HG03025 (cell line): Measurements from ENCODE around the gene TMEM42.

Experiments used
- ATAC-seq: cut with Tn5 transposase; IDR thresholded peaks from one replicate; pipeline ENCODE4 v1.9.1; 2021; ENCODE audit warnings: mild to moderate bottlenecking, moderate library complexity; ENCODE audit not compliant: unreplicated experiment, low FRiP score

The TMEM42 gene

GRCh38 chr3:44906997-44907396 lies 45.3 kb downstream of the TMEM42 start:
- no peak for ATAC-seq

DNA sequence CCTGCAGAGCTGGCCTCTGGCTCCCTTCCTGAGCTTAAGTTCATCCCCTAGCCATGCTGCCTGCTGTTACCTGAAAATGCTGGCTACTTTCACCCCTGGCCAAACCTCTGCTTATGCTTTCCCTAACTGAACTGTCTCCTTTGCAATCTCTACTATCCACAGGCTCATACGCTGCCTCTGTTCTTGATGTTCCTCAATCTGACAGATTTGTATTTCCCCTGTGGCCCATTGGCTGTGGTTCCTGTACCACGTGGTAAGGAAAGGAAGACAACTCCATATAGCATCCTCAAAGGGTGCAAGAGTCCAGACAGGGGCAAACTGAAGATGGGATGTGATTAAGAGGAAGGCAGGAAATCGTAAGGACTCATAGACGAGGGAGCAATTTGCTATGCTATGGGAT lies 45.9 kb downstream of the TMEM42 start:
- no peak for ATAC-seq

GRCh38 chr3:44909063-44909462 lies 47.4 kb downstream of the TMEM42 start:
- no peak for ATAC-seq

- no peak for ATAC-seq
Measured at GRCh38 chr3:44910693-44911092, 49.0 kb downstream of the TMEM42 start.

GRCh38 chr3:44913868-44914468 lies 52.3 kb downstream of the TMEM42 start:
- ATAC-seq, result no peak

- no peak for ATAC-seq
Measured at GRCh38 chr3:44914936-44915335, 53.2 kb downstream of the TMEM42 start.
